ENCODE results near the gene SMC1B. TPM values are rescaled to one million over a fixed set of nuclear protein-coding genes. Genes with fewer than 3 reads are reported as not detected.

Gene SMC1B
- polyA plus RNA-seq, 2 of the 4 experiments (the other 2 are of a cell fraction) = 0.03 TPM; not detected in 1

- H3K4me3 ChIP-seq = no peak overlapping the region
- H3K27ac ChIP-seq = no peak overlapping the region
- no peak for TF ChIP-seq SREBF2 (IDR thresholded peaks at IDR 0.05)
- TF ChIP-seq ESRRA (IDR thresholded peaks at IDR 0.05; ENCODE audit: borderline replicate concordance, low read length) = no peak
- TF ChIP-seq ZFP36 (IDR thresholded peaks at IDR 0.05; ENCODE audit: borderline replicate concordance, partially characterized antibody) = no peak
- no peak for TF ChIP-seq BHLHE40 (IDR thresholded peaks at IDR 0.05; ENCODE audit: low read depth, low read length)
- TF ChIP-seq NPAS2 (CRISPR knock-in tag; IDR thresholded peaks at IDR 0.05; ENCODE audit: borderline replicate concordance) = no peak
- no peak for TF ChIP-seq PBX3 (IDR thresholded peaks at IDR 0.05)
- WGBS (ENCODE audit: missing lambda C conversion rate) = 83% methylated on average over 5 of the region's 5 CpGs
- H3K4me2 ChIP-seq = no peak overlapping the region
- H3K9me3 ChIP-seq = no peaks in the 10 kb centered on the region
- no peaks in the 10 kb centered on the region for H3K4me1 ChIP-seq
- ATAC-seq = no peak
- ChIA-PET POLR2A (no interaction called here), CTCF (no interaction called here)
- DNase-seq (ENCODE audit: low read depth in 1 of 2, low spot score in 1 of 2) = no peak
- FAIRE-seq = no peak
Measured at GRCh38 chr22:45334068-45334467, 79.3 kb downstream of the SMC1B start.

GRCh38 chr22:45332001-45332400, 81.4 kb downstream of the SMC1B start:
- 87% methylated on average over 5 of the region's 7 CpGs for WGBS (ENCODE audit: missing lambda C conversion rate)
- Histone ChIP-seq H3K9me3 (no peaks in the 10 kb centered on the region), H3K4me1 (no peaks in the 10 kb centered on the region), H3K4me2 (no peak overlapping the region), H3K4me3 (no peak overlapping the region), H3K27ac (no peak overlapping the region)
- DNase-seq (ENCODE audit: low read depth in 1 of 2, low spot score in 1 of 2) (no peak), ATAC-seq (no peak), FAIRE-seq (no peak)
- POLR2A ChIA-PET = no interaction called here
- CTCF ChIA-PET = interaction anchor here (0.9 to 1.0 kb wide), 2 partner anchors 70 to 222 kb away, joined by 3 read pairs; no protein-coding TSS in a partner anchor
- TF ChIP-seq CBX2 (IDR thresholded peaks at IDR 0.05; ENCODE audit: borderline replicate concordance, low read depth) = no peak

GRCh38 chr22:45331486-45331885, 81.9 kb downstream of the SMC1B start:
- WGBS (ENCODE audit: missing lambda C conversion rate) = 90% methylated on average over 8 of the region's 9 CpGs
- Histone ChIP-seq H3K27ac (no peak overlapping the region), H3K4me1 (no peaks in the 10 kb centered on the region), H3K9me3 (no peaks in the 10 kb centered on the region), H3K4me3 (no peak overlapping the region), H3K4me2 (no peak overlapping the region)
- no peak for ATAC-seq
- ChIA-PET POLR2A (no interaction called here), CTCF (interaction anchor here (0.9 to 1.0 kb wide), 2 partner anchors 71 to 223 kb away, joined by 3 read pairs; no protein-coding TSS in a partner anchor)
- DNase-seq (ENCODE audit: low read depth in 1 of 2, low spot score in 1 of 2) = no peak
- no peak for TF ChIP-seq HOXB5 (CRISPR knock-in tag; IDR thresholded peaks at IDR 0.05)
- no peak for TF ChIP-seq MAX (IDR thresholded peaks at IDR 0.05)
- TF ChIP-seq FOSB (CRISPR knock-in tag; IDR thresholded peaks at IDR 0.05) = no peak
- TF ChIP-seq SMC3 (IDR thresholded peaks at IDR 0.05) = no peak
- no peak for TF ChIP-seq NPAS2 (CRISPR knock-in tag; IDR thresholded peaks at IDR 0.05; ENCODE audit: borderline replicate concordance)
- TF ChIP-seq BHLHE40 (IDR thresholded peaks at IDR 0.05; ENCODE audit: low read depth, low read length) = no peak
- TF ChIP-seq PBX3 (IDR thresholded peaks at IDR 0.05) = no peak
- TF ChIP-seq CTCF (IDR thresholded peaks at IDR 0.05) = no peak
- TF ChIP-seq SREBF2 (IDR thresholded peaks at IDR 0.05) = no peak
- TF ChIP-seq GATA3 (IDR thresholded peaks at IDR 0.05; ENCODE audit: borderline replicate concordance) = no peak
- TF ChIP-seq ATOH8 (CRISPR knock-in tag; IDR thresholded peaks at IDR 0.05; ENCODE audit: low read depth) = no peak
- no peak for TF ChIP-seq RCOR1 (IDR thresholded peaks at IDR 0.05; ENCODE audit: low read depth, low read length)
- no peak for FAIRE-seq

All from A549 (cell line).